ENCODE measurements around the gene LAMTOR4.
"Not testable (repeated sequence)": the region's sequence is repeated elsewhere in the genome, so short reads cannot be mapped to it uniquely, and the experiment has no call there.

Gene LAMTOR4

GRCh38 chr7:100167912-100168323 lies 19.2 kb downstream of the LAMTOR4 start:
- DNase-seq (ENCODE audit: low read depth, low spot score), result no peak
- H3K27ac ChIP-seq, result no peak overlapping the region

- DNase-seq (ENCODE audit: low read depth, low spot score), result no peak
- no peak overlapping the region for H3K27ac ChIP-seq
Observed at GRCh38 chr7:100169147-100169850, 20.6 kb downstream of the LAMTOR4 start.

- no peak overlapping the region for H3K27ac ChIP-seq
- no peak for DNase-seq (ENCODE audit: low read depth, low spot score)
Observed at GRCh38 chr7:100170101-100170897, 21.6 kb downstream of the LAMTOR4 start.

- DNase-seq (ENCODE audit: low read depth, low spot score), result no peak
- H3K27ac ChIP-seq, result no peak overlapping the region
Observed at GRCh38 chr7:100171087-100171681, 22.5 kb downstream of the LAMTOR4 start.

- no peak for DNase-seq (ENCODE audit: low read depth, low spot score)
Observed at GRCh38 chr7:100171840-100172239, 23.1 kb downstream of the LAMTOR4 start.

GRCh38 chr7:100173806-100174495 lies 25.2 kb downstream of the LAMTOR4 start:
- no peak overlapping the region for H3K27ac ChIP-seq
- DNase-seq (ENCODE audit: low read depth, low spot score), result no peak

More at GRCh38 chr7:100171840-100172239, 23.1 kb downstream of the LAMTOR4 start:
- H3K27ac ChIP-seq, result no peak overlapping the region

- no peak overlapping the region for H3K27ac ChIP-seq
Observed at GRCh38 chr7:100174582-100174981, 25.9 kb downstream of the LAMTOR4 start.

GRCh38 chr7:100175296-100175935 lies 26.7 kb downstream of the LAMTOR4 start:
- no peak overlapping the region for H3K27ac ChIP-seq
- no peak for DNase-seq (ENCODE audit: low read depth, low spot score)

More at GRCh38 chr7:100174582-100174981, 25.9 kb downstream of the LAMTOR4 start:
- DNase-seq (ENCODE audit: low read depth, low spot score), result no peak

GRCh38 chr7:100176096-100177044 lies 27.7 kb downstream of the LAMTOR4 start:
- no peak for DNase-seq (ENCODE audit: low read depth, low spot score)
- H3K27ac ChIP-seq, result no peak overlapping the region

- peak; percentile 68 for DNase-seq (ENCODE audit: low read depth, low spot score)
- no peak within 1 kb of the TSS for H3K27ac ChIP-seq
Observed at GRCh38 chr7:100177045-100178001, 28.6 kb downstream of the LAMTOR4 start, which contains the start of the genes GPC2 and STAG3. GPC2 (minus strand) TSS chr7:100177381; CDS start chr7:100177199, 182 bp downstream. STAG3 (plus strand) TSS chr7:100177918; CDS start chr7:100180557, 2,639 bp downstream.

GRCh38 chr7:100180084-100180483 lies 31.4 kb downstream of the LAMTOR4 start:
- not testable (repeated sequence) for H3K27ac ChIP-seq; DNase-seq (ENCODE audit: low read depth, low spot score)

GRCh38 chr7:100182616-100183015 lies 33.9 kb downstream of the LAMTOR4 start:
- not testable (repeated sequence) for H3K27ac ChIP-seq; DNase-seq (ENCODE audit: low read depth, low spot score)

GRCh38 chr7:100183090-100183489 lies 34.4 kb downstream of the LAMTOR4 start:
- not testable (repeated sequence) for DNase-seq (ENCODE audit: low read depth, low spot score); H3K27ac ChIP-seq

GRCh38 chr7:100185726-100186125 lies 37.0 kb downstream of the LAMTOR4 start:
- H3K27ac ChIP-seq, result no peak overlapping the region
- DNase-seq (ENCODE audit: low read depth, low spot score), result no peak

- H3K27ac ChIP-seq, result no peak overlapping the region
Observed at GRCh38 chr7:100189061-100189460, 40.3 kb downstream of the LAMTOR4 start.

GRCh38 chr7:100190048-100190711 lies 41.5 kb downstream of the LAMTOR4 start:
- no peak for DNase-seq (ENCODE audit: low read depth, low spot score)
- no peak overlapping the region for H3K27ac ChIP-seq

More at GRCh38 chr7:100189061-100189460, 40.3 kb downstream of the LAMTOR4 start:
- no peak for DNase-seq (ENCODE audit: low read depth, low spot score)

- H3K27ac ChIP-seq, result no peak overlapping the region
Observed at GRCh38 chr7:100191775-100192174, 43.1 kb downstream of the LAMTOR4 start.

More at GRCh38 chr7:100191775-100192174, 43.1 kb downstream of the LAMTOR4 start:
- DNase-seq (ENCODE audit: low read depth, low spot score), result no peak

Measured in epithelial cell of prostate (primary cell).